GM13976 (cell line): Measurements from ENCODE around the gene CFHR3.
"Not testable (repeated sequence)": the region's sequence is repeated elsewhere in the genome, so short reads cannot be mapped to it uniquely, and the experiment has no call there.

ENCODE experiments used
- DNase-seq: peaks from one replicate; pipeline ENCODE4 v3.0.0; 2012; ENCODE audit warnings: low spot score
- CTCF ChIP-seq: IDR thresholded peaks from 2 replicates; pipeline ENCODE4 v1.5.1; 2012; ENCODE audit warnings: borderline replicate concordance, mild to moderate bottlenecking; ENCODE audit not compliant: insufficient read depth; ENCODE audit errors: extremely low read depth, missing control alignments, control extremely low read depth
- in situ Hi-C: fragments of 300-500 bp; cut with MboI; formaldehyde crosslinking; loops from one replicate; pipeline ENCODE4 v1.12.0; 2022; ENCODE audit warnings: low sequenced_read_pairs, mixed read lengths, inconsistent platforms; ENCODE audit not compliant: unreplicated experiment

The CFHR3 gene

GRCh38 chr1:196743244-196743643 is 31.4 kb upstream of the CFHR3 start:
- DNase-seq = peak; percentile 8
- in situ Hi-C loops = not testable (repeated sequence)
- TF ChIP-seq CTCF = peak; percentile 28

- in situ Hi-C loops, DNase-seq: not testable (repeated sequence)
Measured at GRCh38 chr1:196765019-196765740, 9.5 kb upstream of the CFHR3 start.

- in situ Hi-C loops, DNase-seq: not testable (repeated sequence)
Measured at GRCh38 chr1:196769823-196770222, 4.8 kb upstream of the CFHR3 start.

- no peak for TF ChIP-seq CTCF
- DNase-seq = no peak
- in situ Hi-C loops = no loop called here
Measured at GRCh38 chr1:196773713-196774112, 927 bp upstream of the CFHR3 start.

- in situ Hi-C loops = no loop called here
- TF ChIP-seq CTCF = no peak
- no peak for DNase-seq
Measured at GRCh38 chr1:196774175-196774574, 465 bp upstream of the CFHR3 start.

GRCh38 chr1:196777603-196778002 is 3.0 kb downstream of the CFHR3 start:
- in situ Hi-C loops = no loop called here
- TF ChIP-seq CTCF = no peak
- no peak for DNase-seq

- DNase-seq = no peak
- in situ Hi-C loops = no loop called here
Measured at GRCh38 chr1:196779093-196779492, 4.5 kb downstream of the CFHR3 start.

GRCh38 chr1:196791252-196791651 is 16.6 kb downstream of the CFHR3 start:
- DNase-seq, in situ Hi-C loops: not testable (repeated sequence)

More at GRCh38 chr1:196779093-196779492, 4.5 kb downstream of the CFHR3 start:
- no peak for TF ChIP-seq CTCF

GRCh38 chr1:196794103-196794502 is 19.5 kb downstream of the CFHR3 start:
- in situ Hi-C loops, DNase-seq: not testable (repeated sequence)
